CD4-positive, alpha-beta T cell treated with Interleukin-4 for 4 hours (primary cell): Measurements from ENCODE around the gene FCGR3A.
A peak's percentile ranks its signal among the peaks of the same experiment; 100 is the strongest.
"Not testable (repeated sequence)": the region's sequence is repeated elsewhere in the genome, so short reads cannot be mapped to it uniquely, and the experiment has no call there.

Source experiments
- DNase-seq: peaks from one replicate; pipeline ENCODE4 v3.0.0-alpha.2; 2020

The FCGR3A gene

DNA sequence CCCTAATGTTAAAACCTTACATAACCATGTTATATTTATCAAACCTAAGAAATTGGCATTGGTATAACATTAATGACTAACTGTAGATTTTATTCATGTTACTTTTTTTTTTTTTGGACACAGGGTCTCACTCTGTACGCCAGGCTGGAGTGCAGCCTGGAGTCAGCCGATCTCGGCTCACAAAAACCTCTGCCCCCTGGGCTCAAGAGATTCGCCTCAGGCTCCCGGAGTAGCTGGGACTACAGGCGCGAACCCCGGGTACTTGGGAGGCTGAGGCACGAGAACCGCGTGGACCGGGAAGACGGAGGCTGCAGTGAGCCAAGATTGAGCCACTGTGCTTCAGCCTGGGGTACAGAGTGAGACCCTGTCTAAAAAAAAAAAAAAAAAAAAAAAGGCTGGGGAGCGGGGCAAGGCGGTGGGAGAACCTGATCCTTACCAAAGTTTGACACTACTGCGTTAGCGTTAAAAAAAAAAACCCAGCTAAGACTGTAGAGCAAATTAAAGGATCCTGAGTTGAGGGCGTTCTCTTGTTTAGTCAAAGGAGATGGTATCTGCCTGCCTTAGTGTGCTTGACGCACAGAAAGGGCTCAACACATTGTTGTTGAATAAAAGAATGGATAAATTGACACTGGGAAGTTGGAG lies 20.0 kb downstream of the FCGR3A start:
- not testable (repeated sequence) for DNase-seq

DNA sequence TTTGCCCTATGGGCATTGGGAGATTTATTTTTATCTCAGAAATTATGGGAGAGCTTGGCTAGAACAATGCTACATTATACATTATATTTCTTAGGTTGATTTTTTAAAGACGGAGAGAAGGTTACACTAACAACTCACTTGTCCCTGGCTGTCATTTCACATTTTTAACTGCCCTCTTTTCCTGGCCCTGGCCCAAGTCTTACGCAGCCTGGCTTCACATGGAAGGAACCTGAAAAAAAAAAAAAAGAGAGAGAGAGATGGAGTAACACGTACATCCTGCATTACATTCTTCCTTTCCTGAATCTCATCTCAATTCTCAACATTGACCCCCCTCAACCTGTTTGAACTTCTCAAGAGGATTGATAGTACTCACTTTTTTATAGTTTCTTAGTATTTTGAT lies 21.1 kb downstream of the FCGR3A start:
- not testable (repeated sequence) for DNase-seq

DNA sequence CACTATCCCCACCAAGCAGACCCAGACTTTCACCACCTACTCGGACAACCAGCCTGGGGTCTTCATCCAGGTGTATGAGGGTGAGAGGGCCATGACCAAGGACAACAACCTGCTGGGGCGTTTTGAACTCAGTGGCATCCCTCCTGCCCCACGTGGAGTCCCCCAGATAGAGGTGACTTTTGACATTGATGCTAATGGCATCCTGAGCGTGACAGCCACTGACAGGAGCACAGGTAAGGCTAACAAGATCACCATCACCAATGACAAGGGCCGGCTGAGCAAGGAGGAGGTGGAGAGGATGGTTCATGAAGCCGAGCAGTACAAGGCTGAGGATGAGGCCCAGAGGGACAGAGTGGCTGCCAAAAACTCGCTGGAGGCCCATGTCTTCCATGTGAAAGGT lies 23.7 kb downstream of the FCGR3A start:
- DNase-seq, result not testable (repeated sequence)

DNA sequence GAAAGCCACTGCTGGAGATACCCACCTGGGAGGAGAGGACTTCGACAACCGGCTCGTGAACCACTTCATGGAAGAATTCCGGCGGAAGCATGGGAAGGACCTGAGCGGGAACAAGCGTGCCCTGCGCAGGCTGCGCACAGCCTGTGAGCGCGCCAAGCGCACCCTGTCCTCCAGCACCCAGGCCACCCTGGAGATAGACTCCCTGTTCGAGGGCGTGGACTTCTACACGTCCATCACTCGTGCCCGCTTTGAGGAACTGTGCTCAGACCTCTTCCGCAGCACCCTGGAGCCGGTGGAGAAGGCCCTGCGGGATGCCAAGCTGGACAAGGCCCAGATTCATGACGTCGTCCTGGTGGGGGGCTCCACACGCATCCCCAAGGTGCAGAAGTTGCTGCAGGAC lies 24.3 kb downstream of the FCGR3A start:
- DNase-seq, result not testable (repeated sequence)

DNA sequence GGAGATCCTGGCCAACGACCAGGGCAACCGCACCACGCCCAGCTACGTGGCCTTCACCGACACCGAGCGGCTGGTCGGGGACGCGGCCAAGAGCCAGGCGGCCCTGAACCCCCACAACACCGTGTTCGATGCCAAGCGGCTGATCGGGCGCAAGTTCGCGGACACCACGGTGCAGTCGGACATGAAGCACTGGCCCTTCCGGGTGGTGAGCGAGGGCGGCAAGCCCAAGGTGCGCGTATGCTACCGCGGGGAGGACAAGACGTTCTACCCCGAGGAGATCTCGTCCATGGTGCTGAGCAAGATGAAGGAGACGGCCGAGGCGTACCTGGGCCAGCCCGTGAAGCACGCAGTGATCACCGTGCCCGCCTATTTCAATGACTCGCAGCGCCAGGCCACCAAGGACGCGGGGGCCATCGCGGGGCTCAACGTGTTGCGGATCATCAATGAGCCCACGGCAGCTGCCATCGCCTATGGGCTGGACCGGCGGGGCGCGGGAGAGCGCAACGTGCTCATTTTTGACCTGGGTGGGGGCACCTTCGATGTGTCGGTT lies 24.8 kb downstream of the FCGR3A start:
- not testable (repeated sequence) for DNase-seq

DNA sequence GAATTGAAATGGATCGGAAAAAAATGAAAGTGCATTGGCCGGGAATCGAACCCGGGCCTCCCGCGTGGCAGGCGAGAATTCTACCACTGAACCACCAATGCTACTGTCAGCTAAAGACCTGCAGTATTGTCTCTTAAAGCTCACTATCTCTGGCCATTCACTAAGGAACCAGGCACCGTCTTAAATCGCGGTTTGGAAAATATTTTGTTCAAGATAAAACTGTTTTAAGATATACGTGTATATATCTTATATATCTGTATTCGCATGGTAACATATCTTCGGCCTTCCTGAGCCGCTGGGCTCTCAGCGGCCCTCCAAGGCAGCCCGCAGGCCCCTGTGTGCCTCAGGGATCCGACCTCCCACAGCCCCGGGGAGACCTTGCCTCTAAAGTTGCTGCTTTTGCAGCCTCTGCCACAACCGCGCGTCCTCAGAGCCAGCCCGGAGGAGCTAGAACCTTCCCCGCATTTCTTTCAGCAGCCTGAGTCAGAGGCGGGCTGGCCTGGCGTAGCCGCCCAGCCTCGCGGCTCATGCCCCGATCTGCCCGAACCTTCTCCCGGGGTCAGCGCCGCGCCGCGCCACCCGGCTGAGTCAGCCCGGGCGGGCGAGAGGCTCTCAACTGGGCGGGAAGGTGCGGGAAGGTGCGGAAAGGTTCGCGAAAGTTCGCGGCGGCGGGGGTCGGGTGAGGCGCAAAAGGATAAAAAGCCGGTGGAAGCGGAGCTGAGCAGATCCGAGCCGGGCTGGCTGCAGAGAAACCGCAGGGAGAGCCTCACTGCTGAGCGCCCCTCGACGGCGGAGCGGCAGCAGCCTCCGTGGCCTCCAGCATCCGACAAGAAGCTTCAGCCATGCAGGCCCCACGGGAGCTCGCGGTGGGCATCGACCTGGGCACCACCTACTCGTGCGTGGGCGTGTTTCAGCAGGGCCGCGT lies 25.5 kb downstream of the FCGR3A start, which contains the start of gene HSPA6:
Gene HSPA6 (plus strand): TSS at position 724 of the 925 bp plus-strand sequence. CDS start 119 bp downstream, at position 843.
- DNase-seq, result peak; percentile 78

DNA sequence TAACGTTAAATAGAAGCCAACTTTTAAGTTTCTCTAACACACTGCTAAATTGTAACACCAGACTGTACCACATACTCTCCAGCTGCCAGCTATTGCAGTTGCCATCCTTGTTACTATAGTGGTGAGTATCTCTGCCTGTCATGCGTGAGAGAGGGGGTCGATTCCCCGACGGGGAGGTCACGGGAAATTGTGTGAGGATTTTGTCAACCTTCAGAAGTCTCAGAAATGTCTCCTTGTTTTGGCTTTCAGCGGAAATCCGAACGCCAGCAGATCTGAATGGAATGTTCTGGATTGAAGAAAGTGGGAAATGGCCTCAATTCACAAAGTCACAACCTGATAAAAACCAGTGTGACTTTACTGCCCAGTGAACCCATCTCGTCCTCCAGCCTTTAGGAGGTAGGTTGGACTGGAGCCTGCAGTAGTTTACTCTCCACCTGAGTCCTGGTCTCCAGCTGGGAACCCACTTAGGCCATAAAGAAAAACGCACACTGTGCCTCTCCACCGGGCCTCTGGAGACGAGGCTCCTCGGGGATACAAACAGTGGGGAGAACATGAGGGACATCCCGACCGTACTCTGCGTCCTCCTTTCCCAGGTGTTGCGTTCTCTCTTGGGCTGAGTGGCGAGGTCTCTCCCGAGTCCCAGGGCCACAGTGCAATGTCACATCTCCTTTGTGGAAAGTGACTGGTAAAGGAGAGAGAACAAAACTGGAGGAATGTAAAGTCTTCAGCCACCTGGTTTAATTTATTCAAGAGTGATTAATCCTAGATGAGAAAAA lies 26.4 kb downstream of the FCGR3A start:
- not testable (repeated sequence) for DNase-seq

DNA sequence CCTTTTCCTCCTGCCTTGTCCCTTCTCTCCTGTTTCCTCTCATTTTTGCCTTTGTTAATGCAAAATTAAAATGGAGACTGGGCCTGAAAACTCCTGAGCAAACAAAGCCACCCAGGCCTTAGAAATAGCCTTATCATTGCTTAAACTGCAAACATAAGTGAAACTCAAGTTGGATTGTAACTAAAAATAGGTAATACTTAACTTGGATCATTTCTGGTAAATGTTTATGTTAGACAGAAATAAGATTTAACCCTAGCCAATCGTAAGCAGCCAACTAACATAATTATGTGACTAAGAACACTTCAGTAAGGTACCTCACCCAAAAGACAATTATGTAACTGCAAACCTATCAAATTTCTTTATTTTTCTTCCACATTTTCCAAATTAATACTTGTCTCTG lies 35.7 kb downstream of the FCGR3A start:
- DNase-seq, result not testable (repeated sequence)

DNA sequence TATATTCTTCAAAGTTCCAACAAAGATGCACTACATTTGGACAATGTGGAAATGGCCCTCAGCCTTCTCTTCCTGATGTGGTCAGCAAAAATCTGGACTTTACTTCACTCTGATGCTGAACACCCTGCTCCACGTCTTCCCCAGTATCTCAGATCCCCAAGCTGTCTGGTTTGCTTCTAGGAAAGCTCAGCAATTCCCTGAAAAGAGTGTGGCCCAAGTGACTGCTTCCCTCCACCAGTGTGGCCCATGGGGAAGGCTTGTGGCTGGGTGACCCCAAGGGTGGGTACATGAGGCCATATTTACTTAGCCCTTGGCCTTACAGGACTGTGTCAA lies 36.2 kb downstream of the FCGR3A start:
- not testable (repeated sequence) for DNase-seq

DNA sequence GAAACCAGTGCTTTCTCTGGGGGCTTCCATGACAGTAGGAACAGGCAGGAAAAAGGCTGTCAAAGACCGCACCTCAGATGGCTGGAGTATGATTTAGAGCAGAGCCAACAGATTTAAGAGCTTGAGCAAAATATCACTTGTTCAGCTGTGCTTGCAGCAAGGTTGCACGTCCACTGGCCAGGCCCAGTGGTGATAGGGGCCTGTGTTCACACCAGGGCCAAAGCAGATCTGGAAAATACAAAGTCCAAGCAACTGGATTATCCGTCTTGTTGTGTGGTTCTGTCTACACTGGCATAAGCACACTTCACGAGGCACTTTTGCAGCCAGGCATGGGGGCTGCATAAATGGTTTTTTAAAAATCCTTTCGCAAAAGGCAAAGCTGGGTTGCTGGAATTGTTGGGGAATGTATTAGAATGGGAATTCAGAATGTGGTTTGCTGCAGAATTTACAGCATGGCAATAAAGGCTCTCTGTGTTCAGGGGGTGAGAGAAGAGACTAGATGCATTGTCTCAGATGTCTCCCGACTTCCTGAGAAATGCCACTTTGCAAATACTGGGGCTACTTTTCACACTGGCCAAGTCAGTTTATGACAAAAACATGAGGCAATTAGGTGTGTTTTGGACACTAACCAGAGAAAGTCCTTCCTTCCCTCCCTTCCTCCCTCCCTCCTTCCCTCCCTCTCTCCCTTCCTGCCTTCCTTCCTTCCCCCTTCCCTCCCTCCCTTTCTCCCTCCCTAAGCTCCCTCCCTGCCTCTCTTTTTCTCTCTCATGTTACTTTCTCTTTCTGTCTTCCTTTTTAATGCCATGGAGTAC lies 36.8 kb downstream of the FCGR3A start:
- not testable (repeated sequence) for DNase-seq

DNA sequence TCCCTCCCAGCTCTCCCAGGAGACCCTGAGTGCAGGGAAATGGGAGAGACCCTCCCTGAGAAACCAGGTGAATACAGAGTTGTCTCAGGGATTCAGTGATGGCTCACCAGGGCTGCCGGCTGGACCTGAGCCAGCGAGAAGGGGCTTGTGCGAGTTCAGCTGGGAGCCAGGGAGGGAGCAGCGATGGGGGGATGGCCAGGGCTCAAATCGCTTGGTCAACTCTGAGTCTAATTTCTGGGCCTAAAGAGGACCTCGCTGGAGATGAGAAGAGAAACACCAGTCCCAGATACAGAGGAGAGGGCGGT lies 37.9 kb downstream of the FCGR3A start:
- no peak for DNase-seq

DNA sequence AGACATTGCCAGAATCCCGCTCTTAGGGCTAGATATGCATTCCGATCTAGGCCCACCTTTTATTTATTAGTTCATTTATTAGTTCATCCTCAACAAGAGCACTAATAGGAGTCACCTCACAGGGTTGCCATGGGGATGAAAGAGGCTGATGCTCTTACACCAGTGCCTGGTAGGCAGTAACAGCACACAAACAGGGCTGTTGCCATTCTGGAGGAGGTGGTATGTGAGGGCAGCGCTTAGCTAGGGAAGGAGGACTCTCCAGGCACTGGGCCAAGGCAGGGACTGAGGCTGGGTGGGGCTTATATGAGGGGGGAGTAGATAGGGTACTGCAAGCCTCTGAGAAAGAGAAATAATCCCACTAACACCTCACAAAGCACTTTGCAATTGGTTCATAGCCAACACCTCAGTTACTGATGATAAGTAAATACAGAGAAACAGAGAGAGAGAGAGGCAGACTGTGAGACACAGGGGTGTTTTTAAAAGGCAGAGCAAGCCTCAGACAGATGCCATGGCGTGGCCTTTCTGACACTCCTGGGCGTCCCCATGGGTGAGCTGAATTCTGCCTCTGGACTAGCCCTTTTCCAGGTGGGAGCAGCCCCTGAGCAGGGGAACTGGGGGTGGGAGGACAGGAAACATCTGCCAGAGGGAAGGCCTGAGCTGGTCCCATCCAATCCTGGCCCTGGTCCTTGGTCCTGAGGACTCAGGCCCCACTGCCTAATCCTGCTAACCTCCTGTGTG lies 38.4 kb downstream of the FCGR3A start:
- no peak for DNase-seq

DNA sequence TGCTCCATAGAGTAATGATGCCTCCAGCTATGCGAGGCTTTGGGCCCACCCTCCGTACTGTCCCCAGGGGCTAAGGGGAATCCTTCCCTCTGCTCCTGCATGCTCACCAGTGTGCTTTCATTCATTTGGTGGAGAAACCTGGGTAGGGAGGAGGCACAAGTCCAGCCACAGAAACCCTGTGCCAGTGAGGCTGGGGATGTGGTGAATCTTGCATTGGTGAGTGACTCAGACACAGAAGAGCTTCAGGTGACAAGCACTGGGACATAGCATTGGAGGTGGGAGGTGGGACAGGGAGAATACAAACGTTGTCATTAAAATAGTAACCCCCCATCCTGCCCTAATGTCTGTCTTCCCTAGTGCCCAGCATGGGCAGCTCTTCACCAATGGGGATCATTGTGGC lies 39.1 kb downstream of the FCGR3A start:
- no peak for DNase-seq

DNA sequence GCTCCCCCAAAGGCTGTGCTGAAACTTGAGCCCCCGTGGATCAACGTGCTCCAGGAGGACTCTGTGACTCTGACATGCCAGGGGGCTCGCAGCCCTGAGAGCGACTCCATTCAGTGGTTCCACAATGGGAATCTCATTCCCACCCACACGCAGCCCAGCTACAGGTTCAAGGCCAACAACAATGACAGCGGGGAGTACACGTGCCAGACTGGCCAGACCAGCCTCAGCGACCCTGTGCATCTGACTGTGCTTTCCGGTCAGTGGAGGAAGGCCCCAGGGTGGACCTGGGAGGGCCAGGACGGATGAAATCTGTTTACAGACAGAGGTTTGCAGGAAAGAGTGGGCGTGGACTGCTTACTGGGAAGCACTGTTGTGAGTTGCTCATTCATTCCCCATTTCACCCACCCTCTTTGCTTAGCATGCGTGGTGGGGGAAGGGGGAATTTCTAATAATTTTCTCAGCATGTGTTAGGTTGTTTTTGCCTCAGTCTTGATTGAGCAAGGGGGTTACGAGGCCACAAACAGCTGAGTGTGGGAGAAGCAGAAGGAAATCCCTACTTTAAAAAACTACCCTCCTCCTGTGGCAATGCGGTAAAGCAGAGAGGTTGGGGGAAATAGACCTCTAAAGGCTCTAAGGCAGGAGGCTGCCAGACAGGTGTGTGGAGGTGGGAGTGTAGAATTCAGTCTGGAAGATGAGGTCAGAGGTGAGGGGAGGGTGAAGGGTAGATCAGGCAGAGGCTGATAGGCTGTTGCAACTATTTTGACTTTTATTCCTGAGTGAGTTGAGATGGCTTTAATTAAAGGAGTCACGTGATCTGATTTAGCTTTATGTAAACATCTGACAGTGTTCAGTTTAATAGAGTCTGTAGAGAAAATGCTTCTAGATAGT lies 43.0 kb downstream of the FCGR3A start:
- DNase-seq, result no peak

DNA sequence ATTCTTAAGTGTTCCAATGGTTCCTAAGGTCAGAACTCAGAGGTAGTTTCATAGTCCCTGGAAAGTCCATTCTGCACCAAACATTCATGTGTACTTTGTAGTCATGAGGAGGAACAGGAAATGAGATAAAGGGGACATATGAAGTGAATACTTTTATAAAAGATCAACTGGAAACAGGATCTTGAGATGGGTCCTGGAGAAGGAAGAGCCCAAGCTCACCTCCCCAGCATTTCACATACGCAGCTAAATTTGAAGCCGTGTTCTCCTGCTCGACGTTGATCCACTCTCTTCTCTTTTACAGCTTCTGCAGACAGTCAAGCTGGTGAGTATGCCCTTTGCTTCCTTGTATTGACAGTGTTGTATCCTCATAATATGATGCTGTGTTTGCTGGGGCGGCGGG lies 43.9 kb downstream of the FCGR3A start:
- no peak for DNase-seq

DNA sequence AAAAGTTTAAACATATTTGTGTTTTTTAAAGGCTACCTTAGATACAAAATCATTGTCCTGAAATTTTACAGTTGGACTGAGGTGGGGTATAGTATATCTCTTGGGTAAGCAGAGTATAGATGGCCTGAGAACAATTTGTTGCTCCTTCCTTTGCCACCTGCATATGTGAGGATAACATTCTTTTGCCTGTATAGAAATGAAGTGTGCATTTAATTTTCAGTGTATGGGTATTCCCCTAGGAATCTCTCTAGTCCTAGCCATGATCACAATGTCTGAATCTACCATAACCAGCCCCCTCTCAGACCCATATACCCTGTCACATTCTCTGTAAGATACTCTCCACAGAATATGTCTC lies 46.2 kb downstream of the FCGR3A start:
- no peak for DNase-seq

DNA sequence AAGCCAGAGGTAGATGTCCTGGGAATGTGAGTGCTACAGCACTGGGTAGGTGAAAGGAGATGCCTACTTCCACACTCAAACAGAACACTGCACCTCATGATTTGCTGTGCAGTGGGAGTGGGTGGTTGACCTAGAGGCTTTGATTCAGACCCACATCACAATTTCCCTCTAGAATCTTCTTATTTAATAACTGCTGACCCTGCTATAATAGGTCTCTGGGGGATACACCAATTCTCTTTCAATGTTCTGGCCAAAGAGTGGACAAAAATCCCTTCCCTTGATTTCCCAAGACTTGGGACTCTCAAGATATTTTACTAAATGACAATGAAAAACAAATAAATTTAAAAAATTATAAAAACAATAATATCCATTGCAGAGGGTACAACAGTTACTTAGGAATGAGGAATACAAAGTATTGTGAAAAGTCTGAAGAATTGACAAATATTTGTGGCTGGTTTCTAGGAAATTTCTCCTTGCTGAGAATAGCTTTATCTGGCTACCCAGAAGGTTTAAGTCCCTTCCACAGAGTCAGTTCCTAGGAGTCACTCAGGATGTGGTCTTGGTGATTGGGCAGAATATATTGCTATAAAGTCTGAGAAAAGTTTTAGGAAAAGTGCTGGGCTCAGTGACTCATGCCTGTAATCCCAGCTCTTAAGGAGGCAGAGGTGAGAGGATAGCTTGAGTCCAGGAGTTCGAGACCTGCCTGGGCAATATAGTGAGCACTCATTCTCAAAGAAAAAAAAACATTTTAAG lies 46.8 kb downstream of the FCGR3A start:
- no peak for DNase-seq

DNA sequence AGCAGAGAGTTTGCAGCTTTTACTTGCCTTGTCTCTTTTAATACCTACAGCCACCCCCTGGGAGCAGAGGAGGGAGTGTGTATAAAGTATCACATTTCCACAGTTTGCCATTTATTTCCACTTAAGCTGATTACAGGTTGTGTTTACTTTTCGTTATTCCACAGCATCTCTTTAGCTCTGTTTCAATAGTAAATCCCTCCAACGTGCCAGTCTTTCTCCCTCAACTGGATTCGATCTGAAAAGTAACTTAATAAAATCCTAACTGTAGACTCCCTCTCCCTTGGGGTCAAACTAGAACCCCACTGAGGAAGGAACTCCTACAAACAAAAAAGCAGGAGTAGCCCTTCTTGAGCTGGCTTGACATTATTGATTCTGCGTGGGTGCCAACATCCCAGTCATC lies 47.4 kb downstream of the FCGR3A start:
- no peak for DNase-seq

DNA sequence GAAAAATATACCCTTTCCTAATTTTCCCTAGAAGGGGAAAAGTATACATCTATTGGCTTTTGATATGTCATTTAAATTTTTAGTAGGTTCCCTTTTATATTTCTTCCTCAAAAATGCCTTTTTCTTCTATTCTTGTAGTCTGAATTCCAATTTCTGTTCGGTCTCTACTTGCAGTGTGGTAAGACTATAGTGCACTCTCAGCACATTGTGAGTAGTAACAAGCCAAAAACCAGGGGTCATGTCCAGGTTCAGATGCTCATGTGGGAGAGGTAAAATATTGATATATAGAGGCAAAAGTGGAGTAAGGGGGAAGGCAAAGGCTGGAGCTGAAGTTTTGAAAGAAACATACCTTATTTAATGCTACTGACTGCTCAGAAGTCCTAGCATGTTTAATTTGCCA lies 48.4 kb downstream of the FCGR3A start:
- no peak for DNase-seq
